Neutrophil (primary cell): ENCODE data around the gene C2orf80.

Source experiments
- H3K27ac ChIP-seq: fragments of 200-600 bp; sonication (generic); 2 replicates; pipeline ENCODE4 v1.5.1; 2016; ENCODE audit warnings: mild to moderate bottlenecking, moderate library complexity
- H3K27me3 ChIP-seq: fragments of 200-600 bp; sonication (generic); 2 replicates; pipeline ENCODE4 v1.6.0; 2016; ENCODE audit warnings: mild to moderate bottlenecking
- H3K36me3 ChIP-seq: fragments of 200-600 bp; sonication (generic); 2 replicates; pipeline ENCODE4 v1.5.1; 2017
- H3K4me1 ChIP-seq, 2 experiments: fragments of 200-600 bp in 1 of 2; sonication (generic) in 1 of 2; 1 replicate in 1 of 2; 2 replicates in 1 of 2; pipeline versions ENCODE4 v1.5.1 to v1.6.1; 2013 to 2016; ENCODE audit warnings: low read depth in 1 of 2, low read length in 1 of 2, mild to moderate bottlenecking in 1 of 2, moderate library complexity in 1 of 2; ENCODE audit not compliant: control insufficient read depth in 1 of 2, insufficient read depth in 1 of 2
- H3K4me3 ChIP-seq, 2 experiments: fragments of 200-600 bp in 1 of 2; sonication (generic) in 1 of 2; 1 replicate in 1 of 2; 2 replicates in 1 of 2; pipeline ENCODE4 v1.5.1; 2013 to 2016; ENCODE audit warnings: low read depth in 1 of 2, low read length in 1 of 2, mild to moderate bottlenecking in 1 of 2, moderate library complexity in 1 of 2
- H3K9me3 ChIP-seq: fragments of 200-600 bp; sonication (generic); 2 replicates; pipeline ENCODE4 v1.5.1; 2016
- TF ChIP-seq, protein P1 (sequence below): fragments of 200-600 bp; sonication (generic); IDR thresholded peaks from 2 replicates; pipeline ENCODE4 v1.5.1; 2016; ENCODE audit warnings: antibody characterized with exemption

The C2orf80 gene

DNA sequence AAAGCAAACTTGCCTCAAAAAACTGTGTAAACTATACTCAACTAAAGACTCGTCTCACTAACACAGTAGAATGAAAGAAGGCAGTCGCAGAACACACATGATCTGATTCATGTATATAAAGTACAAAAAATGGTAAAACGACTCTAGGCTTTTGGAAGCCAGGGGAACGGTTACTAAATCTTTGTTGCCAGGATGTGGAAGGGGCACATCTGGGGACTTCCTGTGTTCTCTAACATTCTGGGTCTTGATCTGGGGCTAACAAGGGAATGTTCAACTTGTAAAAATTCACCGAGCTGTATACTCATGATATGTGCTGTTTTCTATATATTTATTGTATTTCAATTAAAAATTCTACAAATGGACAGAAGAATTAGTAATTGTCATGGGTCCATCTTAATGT, 14.3 kb upstream of the C2orf80 start:
- H3K27me3 ChIP-seq: no peaks in the 10 kb centered on the region
- H3K36me3 ChIP-seq: no peaks in the 10 kb centered on the region
- H3K9me3 ChIP-seq: no peaks in the 10 kb centered on the region
- H3K4me3 ChIP-seq: no peak overlapping the region
- no peak overlapping the region for H3K27ac ChIP-seq
- TF ChIP-seq, protein P1, sequence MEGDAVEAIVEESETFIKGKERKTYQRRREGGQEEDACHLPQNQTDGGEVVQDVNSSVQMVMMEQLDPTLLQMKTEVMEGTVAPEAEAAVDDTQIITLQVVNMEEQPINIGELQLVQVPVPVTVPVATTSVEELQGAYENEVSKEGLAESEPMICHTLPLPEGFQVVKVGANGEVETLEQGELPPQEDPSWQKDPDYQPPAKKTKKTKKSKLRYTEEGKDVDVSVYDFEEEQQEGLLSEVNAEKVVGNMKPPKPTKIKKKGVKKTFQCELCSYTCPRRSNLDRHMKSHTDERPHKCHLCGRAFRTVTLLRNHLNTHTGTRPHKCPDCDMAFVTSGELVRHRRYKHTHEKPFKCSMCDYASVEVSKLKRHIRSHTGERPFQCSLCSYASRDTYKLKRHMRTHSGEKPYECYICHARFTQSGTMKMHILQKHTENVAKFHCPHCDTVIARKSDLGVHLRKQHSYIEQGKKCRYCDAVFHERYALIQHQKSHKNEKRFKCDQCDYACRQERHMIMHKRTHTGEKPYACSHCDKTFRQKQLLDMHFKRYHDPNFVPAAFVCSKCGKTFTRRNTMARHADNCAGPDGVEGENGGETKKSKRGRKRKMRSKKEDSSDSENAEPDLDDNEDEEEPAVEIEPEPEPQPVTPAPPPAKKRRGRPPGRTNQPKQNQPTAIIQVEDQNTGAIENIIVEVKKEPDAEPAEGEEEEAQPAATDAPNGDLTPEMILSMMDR: no peak
- H3K4me1 ChIP-seq: peaks cover 4 to 6% of the 10 kb centered on the region in 2 experiments

DNA sequence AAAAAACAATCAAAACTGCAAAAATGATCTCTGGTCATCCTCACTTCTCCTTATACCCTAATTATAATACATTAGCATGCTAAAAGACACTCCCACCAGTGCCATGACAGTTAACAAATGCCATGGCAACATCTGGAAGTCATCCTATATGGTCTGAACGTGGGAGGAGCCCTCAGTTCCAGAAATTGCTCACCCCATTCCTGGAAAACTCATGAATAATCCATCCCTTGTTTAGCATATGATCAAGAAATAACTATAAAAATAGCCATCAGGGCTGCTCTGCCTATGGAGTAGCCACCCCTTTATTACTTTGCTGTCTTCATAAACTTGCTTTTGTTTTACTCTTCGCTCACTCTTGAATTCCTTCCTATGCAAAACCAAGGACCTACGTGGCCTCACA, 5.7 kb upstream of the C2orf80 start:
- no peak overlapping the region for H3K4me3 ChIP-seq
- TF ChIP-seq, protein P1: no peak
- H3K36me3 ChIP-seq: no peaks in the 10 kb centered on the region
- no peaks in the 10 kb centered on the region for H3K9me3 ChIP-seq
- no peak overlapping the region for H3K27ac ChIP-seq
- no peaks in the 10 kb centered on the region for H3K4me1 ChIP-seq
- no peaks in the 10 kb centered on the region for H3K27me3 ChIP-seq

DNA sequence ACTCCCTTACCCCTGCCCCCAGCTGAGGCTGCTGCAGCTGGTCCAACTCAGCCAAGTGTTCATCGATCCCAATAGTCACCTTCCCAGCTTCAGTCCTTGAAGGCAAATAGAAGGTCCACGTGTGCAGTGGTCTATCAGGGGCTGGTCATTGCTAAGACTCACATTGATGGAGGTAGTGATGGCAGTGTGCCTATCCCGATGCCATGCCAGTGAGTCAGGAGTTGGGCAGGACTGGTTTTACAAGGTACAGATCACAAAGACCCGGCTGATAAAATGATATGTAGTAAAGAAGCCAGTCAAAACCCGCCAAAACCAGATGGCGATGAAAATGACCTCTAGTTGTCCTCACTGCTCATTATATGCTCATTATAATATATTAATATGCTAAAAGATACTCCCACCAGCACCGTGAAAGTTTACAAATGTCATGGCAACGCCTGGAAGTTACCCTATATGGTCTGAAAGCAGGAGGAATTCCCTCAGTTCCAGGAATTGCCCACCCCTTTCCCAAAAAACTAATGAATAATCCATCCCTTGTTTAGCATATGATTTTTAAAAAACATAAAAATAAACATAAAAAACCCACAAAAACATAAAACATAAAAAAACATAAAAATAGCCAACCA, 2.9 kb upstream of the C2orf80 start:
- Histone ChIP-seq H3K27me3 (no peaks in the 10 kb centered on the region), H3K9me3 (no peaks in the 10 kb centered on the region), H3K4me1 (no peaks in the 10 kb centered on the region), H3K4me3 (no peak overlapping the region), H3K36me3 (no peaks in the 10 kb centered on the region), H3K27ac (no peak overlapping the region)
- TF ChIP-seq, protein P1: no peak

DNA sequence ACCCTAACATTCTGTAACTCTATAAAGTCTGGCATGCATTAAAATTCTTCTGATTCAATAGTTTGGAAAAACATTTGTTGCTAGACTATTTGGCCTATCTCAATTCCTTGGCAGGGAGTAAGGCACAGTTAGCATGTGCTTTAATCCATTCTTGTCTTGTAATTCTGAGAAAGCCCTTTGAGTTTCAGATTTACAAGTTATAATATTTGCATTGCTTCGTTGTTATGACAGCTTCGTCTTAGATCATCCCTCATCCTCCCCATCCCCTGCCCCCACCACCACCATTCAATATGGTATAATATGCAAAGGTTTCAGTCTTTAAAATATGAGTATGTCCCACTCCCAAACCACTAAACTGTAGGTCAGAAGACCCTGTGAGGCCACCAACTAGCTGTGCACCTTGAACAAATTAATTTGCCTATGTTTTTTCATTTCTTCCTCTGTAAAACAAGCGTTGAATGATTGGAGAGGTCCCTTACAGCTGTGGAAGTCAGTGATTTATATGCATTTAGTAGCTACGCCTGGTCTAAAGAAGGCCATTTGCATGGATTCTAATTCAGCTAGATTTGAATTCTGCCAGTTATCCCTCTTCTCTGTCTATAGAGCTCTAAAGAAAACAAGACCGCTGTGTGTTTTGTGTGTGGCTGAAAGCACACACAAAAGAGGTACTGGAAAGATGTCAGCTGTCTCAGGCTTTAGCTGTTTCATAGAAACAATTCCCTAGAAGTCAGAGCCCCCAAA, 591 bp downstream of the C2orf80 start:
- Histone ChIP-seq H3K9me3 (no peaks in the 10 kb centered on the region), H3K4me3 (no peak overlapping the region), H3K27ac (no peak overlapping the region), H3K36me3 (no peaks in the 10 kb centered on the region), H3K4me1 (peaks cover 0 to 3% of the 10 kb centered on the region in 2 experiments), H3K27me3 (peaks cover 12% of the 10 kb centered on the region)
- TF ChIP-seq, protein P1: no peak

DNA sequence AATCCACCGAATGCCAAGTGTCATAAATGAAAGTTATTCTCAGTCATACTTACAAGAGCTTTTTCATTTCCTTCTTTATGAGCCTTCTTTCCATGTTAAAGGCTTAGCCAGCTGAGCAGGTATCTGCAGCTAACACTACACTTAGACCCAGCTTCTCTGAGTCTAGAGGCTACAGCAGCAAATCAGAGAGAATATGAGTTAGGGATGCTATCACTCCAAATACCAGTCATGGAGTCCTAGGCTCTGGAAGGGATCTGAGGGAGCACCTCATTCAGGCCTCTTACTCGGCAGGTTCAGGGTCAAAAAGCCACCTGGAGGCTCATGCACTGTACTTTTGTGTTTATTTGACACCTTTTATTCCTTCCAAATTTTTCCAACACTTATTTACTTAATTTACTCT, 2.9 kb downstream of the C2orf80 start:
- Histone ChIP-seq H3K9me3 (no peaks in the 10 kb centered on the region), H3K4me1 (peaks cover 10 to 13% of the 10 kb centered on the region in 2 experiments), H3K27me3 (peaks cover 22% of the 10 kb centered on the region), H3K36me3 (no peaks in the 10 kb centered on the region), H3K4me3 (no peak overlapping the region), H3K27ac (no peak overlapping the region)
- TF ChIP-seq, protein P1: no peak
